NCI-H460 (cell line): ENCODE data around the gene PPP2R3B. TPM values are rescaled to one million over a fixed set of nuclear protein-coding genes. Genes with fewer than 3 reads are reported as not detected.
"Not testable (repeated sequence)": the region's sequence is repeated elsewhere in the genome, so short reads cannot be mapped to it uniquely, and the experiment has no call there.

Experiments
- DNase-seq: peaks from one replicate; pipeline ENCODE4 v3.0.0-alpha.2; 2016; ENCODE audit warnings: low read depth; ENCODE audit errors: extremely low read depth
- polyA plus RNA-seq: library from polyadenylated mRNA; depleted of rRNA; stranded (reverse); fragments of >200 nt; gene quantifications from 2 replicates; pipeline ENCODE4 v1.2.3, GENCODE V29; 2014; cell fraction: nucleus; rRNA removed
- total RNA-seq: library from RNA; depleted of rRNA; stranded (reverse); fragments of >200 nt; shearing (Covaris generic); gene quantifications from 2 replicates; pipeline ENCODE4 v1.2.3, GENCODE V29; 2014; rRNA removed

The PPP2R3B gene, protein sequence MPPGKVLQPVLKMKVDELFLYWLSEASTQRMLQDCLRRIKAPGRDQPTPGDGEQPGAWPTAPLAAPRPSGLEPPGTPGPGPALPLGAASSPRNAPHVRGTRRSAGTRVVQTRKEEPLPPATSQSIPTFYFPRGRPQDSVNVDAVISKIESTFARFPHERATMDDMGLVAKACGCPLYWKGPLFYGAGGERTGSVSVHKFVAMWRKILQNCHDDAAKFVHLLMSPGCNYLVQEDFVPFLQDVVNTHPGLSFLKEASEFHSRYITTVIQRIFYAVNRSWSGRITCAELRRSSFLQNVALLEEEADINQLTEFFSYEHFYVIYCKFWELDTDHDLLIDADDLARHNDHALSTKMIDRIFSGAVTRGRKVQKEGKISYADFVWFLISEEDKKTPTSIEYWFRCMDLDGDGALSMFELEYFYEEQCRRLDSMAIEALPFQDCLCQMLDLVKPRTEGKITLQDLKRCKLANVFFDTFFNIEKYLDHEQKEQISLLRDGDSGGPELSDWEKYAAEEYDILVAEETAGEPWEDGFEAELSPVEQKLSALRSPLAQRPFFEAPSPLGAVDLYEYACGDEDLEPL
- 38.1 and 45.3 TPM in 2 replicates for total RNA-seq
- 128 and 134 TPM in 2 replicates for polyA plus RNA-seq

DNA sequence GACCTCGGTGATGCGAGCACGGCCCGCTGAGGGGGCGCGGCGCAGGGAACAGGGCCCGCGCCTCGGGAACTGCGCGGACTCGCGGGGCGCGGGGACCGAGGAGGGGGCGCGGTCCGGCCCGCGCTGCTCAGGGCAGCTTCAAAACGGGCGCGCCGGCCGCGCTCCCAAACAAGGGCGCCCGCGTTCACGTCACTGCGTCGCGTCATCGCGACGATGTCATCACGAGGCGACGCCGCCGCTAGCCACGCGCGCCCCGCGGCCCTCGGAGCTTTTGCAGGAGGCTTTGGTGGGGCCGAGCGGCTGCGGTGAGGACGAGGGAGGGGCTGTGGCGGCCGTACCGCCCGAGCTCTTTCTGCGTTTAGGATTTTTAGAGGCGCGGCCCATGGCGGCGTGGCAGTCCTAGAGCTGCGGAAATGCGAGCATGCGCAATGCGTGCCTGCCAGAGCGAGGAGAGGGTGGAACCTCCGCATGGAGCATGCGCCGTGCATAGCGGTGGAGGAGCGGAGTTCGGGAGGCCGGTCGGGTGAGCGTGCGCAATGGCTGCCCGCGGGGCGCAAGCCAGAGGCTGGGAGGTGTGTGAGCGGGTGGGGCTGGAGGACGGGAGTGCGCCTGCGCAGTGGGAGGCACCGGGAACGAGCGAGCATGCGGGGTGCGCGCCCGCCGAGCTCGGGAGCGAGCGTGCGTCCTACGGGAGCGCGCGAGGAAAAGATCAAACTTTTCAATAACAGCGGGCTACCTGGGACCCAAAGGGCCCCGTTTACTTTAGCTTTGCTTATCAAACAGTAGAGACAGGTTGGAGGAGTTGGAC is at the start of gene PPP2R3B:
Gene PPP2R3B (minus strand): TSS at position 140 of the 808 bp plus-strand sequence. CDS start 216 bp downstream, outside the sequence.
- peak; percentile 100 for DNase-seq

DNA sequence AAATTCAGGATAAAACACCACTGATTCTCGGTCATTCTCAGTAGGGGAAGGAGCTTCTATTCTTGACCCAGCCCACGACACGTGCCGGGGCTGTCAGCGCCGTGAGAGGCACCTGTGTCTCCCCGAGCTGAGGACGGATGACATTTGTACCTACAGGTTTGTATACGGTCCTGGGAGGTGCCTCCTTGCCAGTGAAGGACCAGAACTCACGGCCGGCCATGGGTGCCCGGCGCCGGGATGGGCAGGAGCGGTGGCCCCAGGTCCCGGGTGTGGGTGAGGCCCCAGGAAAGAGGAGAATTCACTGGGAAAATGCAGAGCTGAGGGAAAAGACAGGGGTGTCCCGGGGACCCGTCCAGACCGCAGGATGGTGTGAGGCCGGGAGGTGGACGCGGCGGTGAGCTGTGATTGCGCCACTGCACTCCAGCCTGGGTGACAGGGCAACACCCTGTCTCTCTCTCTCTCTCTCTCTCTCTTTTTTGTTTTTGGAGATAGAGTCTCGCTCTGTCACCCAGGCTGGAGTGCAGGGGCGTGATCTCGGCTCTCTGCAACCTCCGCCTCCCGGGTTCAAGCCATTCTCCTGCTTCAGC is 48.9 kb upstream of the PPP2R3B start:
- DNase-seq: no peak

- DNase-seq: no peak
Observed at GRCh38 chrX:434946-435345, 48.2 kb upstream of the PPP2R3B start.

GRCh38 chrX:433771-434170 is 47.1 kb upstream of the PPP2R3B start:
- no peak for DNase-seq

DNA sequence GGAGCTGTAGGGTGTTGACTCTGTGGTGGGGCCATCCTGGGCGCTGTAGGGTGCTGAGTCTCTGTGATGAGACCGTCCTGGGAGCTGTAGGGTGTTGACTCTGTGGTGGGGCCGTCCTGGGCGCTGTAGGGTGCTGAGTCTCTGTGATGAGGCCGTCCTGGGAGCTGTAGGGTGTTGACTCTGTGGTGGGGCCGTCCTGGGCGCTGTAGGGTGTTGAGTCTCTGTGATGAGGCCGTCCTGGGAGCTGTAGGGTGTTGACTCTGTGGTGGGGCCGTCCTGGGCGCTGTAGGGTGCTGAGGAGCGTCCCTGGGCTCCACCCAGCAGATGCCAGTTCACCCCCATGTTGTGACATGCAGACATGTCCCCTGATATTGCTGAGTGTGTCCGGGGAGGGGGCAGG is 46.0 kb upstream of the PPP2R3B start:
- DNase-seq: not testable (repeated sequence)

GRCh38 chrX:431492-432111 is 44.9 kb upstream of the PPP2R3B start:
- no peak for DNase-seq

DNA sequence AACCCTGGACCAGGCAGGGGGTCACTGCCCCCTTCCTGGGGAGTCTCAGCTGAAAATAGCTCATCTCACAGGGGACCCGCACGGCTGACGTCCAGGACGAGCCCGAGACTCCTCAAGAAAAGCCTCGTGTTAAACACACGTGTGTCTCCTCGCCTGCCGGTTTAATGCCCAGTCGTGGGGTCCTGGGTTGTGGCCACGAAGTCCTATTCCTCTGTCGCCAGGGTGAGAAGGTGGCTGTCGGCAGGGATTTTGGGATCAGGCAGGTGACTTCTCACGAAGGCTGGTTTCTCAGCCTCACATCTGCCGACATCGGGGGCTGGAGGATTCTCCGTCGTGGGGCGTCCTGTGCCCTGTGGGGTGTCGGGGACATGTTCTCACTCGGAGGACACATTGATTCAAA is 44.3 kb upstream of the PPP2R3B start:
- no peak for DNase-seq

- DNase-seq: no peak
Observed at GRCh38 chrX:429266-429825, 42.6 kb upstream of the PPP2R3B start.

DNA sequence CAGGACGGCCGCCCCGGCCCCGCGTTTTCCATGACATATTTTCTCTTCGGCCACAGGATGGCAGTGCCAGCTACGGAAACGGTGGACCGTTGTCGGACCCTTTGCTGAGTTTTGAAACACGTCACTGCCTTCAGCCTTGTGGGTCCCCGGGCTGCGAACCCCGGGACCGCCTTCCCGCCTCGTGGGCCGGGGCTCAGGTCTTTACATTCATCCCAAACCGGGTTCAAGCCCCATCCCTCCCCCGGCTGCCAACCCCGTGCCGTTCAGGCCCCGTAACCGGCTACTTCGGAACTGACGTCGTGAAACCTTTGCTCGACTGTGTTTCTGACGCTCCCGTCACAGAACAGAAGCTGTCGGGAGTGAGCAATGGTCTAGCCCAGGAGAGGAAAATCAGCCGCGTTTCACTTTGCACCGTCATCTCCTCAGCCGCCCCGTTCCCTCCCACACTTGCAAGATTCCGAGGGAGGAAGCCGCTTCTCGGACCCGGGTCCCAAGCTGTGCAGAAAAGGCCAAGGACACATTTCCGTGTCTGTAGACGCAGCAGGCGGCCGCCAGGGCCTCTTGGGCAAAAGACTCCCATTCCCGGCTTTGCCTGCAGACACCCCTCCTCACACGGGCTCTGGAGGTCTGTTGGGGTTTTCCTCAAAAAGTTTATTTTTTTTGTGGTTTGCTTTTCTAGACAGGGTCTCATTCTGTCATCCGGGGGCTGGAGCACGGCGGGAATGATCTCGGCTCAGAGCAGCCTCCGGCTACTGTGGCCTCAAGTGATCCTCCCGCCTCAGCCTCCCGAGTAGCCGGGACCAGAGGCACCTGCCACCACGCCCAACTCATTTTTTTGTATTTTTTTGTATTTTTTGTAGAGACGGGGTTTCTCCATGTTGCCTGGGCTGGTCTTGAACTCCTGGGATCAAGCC is 41.4 kb upstream of the PPP2R3B start:
- peak; percentile 48 for DNase-seq

- DNase-seq: no peak
Observed at GRCh38 chrX:426881-427280, 40.2 kb upstream of the PPP2R3B start.

DNA sequence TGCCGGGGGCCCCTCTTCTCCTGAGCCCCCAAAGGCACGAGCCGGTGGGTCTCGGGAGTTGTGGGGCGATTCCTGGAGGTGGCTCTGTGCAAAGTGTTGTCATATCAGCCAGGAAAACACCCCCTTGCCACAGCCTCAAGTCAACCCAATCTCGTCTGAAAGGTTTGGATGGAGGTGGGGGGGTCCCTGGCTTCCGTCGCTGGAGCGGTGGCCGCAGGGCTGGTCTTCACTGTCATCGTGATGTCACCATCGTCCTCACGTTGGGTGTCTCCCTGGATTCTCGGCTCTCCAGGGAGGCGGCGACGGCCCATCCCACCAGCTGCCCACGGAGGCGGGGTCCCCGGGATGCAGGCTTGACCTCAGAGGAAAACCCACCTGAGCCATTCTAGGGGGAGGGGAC is 38.3 kb upstream of the PPP2R3B start:
- DNase-seq: no peak

DNA sequence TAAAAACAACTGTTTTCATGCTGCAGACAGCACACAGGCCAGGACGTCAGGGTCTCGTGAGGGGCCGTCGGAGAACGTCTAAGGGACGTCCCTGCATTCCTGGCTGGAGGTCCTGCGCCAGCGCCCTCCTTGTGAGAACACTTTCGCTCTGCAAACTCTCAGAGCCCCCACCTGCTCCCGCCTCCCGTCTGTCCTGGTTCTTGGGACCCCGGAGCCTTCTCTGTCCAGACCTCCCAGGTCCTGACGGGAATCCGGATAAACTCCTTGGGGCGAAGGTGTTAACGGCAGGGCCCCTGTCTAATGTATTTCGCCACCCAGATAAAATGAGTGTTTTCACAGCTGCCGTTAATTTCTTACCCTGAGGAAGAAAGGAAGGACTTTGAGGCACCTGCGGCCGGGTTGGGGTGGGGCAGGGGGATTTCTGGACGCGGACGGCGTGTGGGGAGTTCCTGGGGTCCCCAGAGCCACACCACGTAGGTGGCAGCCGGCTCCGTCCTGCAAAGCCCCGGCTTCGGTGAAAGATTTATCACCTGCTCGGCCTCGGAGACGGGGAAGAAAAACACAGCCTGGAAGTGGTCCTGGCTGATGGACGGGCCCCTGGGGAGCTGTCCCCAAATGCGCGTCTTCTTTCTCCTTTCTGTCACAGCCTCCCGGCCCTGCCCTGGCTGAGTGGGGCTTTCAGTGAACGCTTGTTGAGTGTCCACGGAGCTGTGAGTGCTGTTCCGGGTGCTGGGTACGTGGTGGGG is 35.1 kb upstream of the PPP2R3B start:
- no peak for DNase-seq

DNA sequence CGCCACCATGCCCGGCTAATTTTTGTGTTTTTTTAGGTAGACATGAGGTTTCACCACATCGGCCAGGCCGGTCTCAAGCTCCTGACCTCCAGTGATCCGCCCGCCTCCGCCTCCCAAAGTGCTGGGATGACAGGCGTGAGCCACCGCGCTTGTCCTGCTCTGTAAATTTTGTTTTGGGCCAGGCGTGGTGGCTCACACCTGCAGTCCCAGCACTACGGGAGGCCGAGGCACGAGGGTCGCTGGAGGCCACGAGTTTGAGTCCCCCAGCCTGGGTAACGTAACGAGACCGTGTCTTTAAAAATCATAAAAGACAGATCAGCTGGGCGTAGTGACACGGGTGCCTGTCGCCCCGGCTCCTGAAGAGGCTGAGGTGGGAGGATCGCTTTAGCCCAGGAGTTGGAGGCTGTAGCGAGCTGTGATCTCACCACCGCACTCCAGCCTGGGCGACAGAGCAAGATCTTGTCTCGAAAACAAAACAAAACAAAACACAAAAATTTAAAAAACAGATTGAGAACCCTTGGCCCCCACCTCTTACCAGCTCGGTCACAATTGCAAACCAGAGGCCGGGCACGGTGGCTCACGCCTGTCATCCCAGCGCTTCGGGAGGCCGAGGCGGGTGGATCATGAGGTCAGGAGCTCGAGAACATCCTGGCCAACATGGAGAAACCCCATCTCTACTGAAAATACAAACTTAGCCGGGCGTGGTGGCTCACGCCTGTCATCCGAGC is 34.0 kb upstream of the PPP2R3B start:
- no peak for DNase-seq

- DNase-seq: no peak
Observed at GRCh38 chrX:418927-419729, 32.4 kb upstream of the PPP2R3B start.

DNA sequence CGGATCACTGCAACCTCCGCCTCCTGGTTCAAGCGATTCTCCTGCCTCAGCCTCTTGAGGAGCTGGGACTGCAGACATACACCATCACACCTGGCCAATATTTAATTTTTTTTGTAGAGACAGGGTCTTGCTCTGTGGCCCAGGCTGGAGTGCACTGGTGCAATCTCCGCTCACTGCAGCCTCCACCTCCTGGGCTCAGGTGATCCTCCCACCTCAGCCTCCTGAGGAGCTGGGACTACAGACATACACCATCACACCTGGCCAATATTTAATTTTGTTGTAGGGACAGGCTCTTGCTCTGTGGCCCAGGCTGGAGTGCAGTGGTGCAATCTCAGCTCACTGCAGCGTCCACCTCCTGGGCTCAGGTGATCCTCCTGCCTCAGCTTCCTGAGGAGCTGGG is 28.8 kb upstream of the PPP2R3B start:
- DNase-seq: not testable (repeated sequence)

- DNase-seq: no peak
Observed at GRCh38 chrX:413322-414201, 26.9 kb upstream of the PPP2R3B start.
